GM19240 (cell line): ENCODE results near the gene AKTIP.

Experiments used
- DNase-seq: peaks from one replicate; pipeline ENCODE4 v3.0.0; 2011; ENCODE audit warnings: low spot score; ENCODE audit not compliant: insufficient read length

The AKTIP gene

GRCh38 chr16:53482123-53482522 is 20.9 kb downstream of the AKTIP start:
- no peak for DNase-seq

DNA sequence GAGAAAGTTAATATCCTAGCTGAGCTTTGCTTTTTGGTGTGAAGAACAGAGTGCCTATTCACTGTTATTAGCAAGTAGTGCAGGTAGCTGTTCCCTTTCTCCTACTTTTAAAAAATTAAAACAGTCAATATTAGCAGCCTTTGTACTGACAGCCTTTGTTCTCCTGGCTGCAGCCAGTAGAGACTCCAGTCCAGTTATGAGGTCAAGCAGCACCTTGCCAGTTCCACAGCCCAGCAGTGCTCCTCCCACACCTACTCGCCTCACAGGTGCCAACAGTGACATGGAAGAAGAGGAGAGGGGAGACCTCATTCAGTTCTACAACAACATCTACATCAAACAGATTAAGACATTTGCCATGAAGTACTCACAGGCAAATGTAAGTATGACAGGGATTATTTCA is 22.6 kb downstream of the AKTIP start:
- no peak for DNase-seq

GRCh38 chr16:53478965-53479364 is 24.0 kb downstream of the AKTIP start:
- no peak for DNase-seq

DNA sequence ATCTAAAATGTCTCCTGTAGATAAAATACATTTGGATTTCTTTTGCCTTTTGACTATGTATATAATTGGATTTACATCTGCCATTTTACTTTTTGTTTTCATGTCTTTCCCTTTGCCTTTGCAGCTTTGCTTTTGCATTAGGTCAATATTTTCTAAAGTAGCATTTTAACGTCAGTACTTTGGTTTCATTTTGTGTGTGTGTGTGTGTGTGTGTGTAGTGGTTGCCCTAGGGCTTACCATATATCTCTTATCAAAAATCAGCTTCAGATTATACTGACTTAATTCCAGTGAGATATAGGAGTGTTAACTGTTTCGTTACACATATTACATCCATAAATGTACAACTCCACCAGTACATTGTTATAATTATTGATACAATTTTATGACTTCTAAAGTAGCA is 26.1 kb downstream of the AKTIP start:
- DNase-seq: no peak

DNA sequence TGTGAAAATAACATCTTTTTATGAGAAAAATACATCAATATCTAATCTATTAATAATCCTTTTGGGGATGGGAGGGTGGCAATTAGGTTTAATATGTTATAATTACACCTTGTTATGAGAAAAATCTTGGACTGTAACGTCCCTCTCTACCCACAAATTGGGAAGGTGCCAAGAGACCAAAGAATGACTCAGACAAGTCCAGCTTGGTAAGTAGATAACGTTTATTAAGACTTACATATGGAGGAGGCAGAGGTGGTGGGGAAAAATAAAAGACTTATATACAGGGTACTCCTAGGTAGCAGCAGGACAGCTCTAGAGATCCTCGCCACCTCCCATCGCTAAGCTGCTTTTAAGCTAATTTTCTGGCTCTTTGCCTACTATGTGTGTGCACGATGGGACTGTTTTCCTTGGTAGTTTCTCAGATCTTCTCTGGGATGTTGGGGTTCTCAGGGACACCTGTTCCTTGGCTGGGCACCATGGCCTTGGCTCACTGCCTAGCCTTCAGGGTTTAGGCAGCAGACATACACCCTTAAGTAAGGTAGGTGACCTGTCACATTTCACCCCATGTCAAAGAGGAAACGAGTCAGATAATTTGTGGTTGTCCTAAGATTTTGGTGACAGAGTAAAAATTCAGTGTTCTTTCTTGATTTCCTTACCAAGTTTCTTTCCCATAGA is 37.3 kb downstream of the AKTIP start:
- no peak for DNase-seq

- DNase-seq: no peak
These were observed 44.4 kb downstream of the AKTIP start for GRCh38 chr16:53458635-53459034.

DNA sequence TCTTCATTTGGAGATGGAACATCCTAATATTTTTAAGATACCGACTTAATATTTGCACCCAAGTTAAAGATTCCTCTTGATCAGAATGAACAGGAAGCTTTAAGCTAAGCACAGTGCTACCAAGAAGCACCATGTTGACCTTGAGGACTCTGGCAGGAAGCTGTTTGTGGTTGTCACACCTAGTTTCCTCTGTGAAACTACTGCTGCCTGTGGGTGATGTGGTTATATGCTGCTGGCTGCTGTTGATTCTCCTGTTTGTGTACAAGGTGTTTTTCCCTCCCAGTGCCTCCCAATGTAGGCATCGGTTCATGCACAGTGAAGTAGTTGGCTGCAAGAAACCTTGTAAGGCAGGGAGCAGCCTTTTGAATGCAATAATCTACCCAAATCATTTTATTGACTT is 45.3 kb downstream of the AKTIP start:
- DNase-seq: peak; percentile 75

DNA sequence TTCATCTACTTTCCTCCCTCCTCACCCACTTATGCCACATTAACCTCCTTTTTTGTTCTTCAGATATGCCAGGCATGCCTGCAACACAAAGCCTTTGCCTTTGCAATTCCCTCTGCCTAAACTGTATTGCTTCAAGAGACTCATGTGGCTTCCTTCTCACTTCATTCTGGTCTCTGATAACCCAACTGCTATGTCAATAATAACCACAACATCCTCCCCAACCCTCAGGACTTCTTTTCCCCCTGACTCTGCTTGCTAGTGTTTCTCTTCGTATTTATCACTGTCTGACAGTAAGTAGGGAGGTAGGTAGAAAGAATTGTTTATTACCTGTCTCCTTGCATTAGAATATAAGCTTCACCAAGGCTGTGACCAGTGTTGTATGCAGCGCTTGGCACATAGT is 46.4 kb downstream of the AKTIP start:
- no peak for DNase-seq

DNA sequence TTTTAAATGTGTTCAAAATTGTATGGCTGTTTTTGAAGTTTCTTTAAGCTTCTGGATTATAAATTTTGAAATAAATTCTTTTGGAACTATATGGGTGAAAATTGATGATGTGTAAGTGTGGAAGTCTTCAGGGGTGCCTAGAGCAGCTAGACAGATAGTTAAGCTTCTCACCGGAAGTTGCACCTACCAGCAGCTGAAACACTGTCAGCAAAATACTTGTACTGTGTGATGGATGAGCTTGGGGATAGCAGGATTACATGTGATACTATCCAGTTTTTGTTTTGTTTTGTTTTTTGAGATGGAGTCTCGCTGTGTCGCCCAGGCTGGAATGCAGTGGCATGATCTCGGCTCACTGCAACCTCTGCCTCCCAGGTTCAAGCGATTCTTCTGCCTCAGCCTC is 49.1 kb downstream of the AKTIP start:
- DNase-seq: no peak

DNA sequence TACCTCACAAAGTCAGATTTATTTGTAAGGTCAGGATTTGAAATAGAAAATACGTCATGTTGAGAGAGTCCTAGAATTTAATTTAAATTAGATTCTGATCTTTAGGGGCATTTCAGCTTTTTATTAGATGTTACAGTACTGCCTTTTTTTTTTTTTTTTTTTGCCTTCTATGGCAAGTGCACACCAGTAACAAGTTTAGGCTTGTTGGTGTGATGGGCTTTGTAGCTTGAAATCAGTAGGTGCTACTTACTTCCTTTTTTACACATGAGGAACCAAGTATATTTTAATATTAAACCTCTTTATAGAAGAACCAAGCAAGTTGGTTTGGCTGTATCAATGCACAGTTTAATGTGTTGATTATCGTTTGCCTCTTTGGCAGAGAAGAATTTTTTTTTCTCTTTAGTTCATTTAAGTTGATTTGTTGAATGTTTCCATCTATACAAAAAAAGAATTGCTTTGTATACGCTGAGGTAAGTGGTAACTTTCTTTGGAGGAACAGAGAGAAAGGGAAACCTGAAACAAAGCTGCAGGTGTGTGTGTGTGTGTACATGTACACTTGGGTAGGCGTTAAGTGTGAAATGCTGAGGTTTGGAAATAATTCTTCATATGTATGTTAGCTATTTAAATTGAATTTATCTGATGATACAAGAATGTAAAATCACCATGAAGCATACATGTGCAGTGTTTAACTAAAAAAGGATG is 53.0 kb downstream of the AKTIP start:
- DNase-seq: no peak

GRCh38 chr16:53446090-53446489 is 56.9 kb downstream of the AKTIP start:
- no peak for DNase-seq

DNA sequence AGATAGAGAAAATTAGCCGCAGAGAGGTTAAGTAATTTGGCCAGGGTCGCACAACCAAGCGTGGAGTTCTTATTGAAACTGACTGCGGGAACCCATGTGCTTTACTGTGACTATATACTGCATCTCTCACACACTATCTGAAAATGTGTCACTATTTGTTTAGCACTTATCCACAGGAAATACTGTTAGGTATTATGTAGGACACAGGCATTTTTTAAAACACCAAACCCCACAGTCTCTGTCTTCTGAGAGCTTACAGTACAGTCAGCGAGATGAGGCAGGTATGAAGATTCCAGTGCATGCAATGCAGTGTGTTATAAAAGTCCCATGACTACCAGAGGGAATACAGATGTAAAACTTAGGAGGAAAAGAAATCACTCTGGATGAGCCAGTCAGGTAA is 57.5 kb downstream of the AKTIP start:
- DNase-seq: no peak
